Measurements from ENCODE around the gene CPED1.

Gene CPED1

GRCh38 chr7:121026159-121026558, 37.6 kb downstream of the CPED1 start:
- Histone ChIP-seq H3F3A (ENCODE audit: insufficient read depth, low read length) (no peaks in the 10 kb centered on the region), H4K20me1 (ENCODE audit: insufficient read depth, low read length) (no peaks in the 10 kb centered on the region), H3K4me1 (ENCODE audit: insufficient read depth, low read length, severe bottlenecking) (no peaks in the 10 kb centered on the region), H3K9me3 (ENCODE audit: low read length) (no peaks in the 10 kb centered on the region), H3K4me3 (ENCODE audit: low read depth, low read length, poor library complexity, severe bottlenecking) (no peak overlapping the region), H3K4me2 (ENCODE audit: low read length) (no peak overlapping the region), H3K79me2 (ENCODE audit: insufficient read depth, low read length) (no peaks in the 10 kb centered on the region), H3K27me3 (ENCODE audit: insufficient read depth, low read length) (no peaks in the 10 kb centered on the region), H2AFZ (ENCODE audit: low read length) (no peak overlapping the region), H3K9ac (ENCODE audit: low read length) (no peak overlapping the region), H3K9me2 (ENCODE audit: low read depth, low read length) (no peaks in the 10 kb centered on the region), H3K27ac (ENCODE audit: low read depth, low read length, poor library complexity, severe bottlenecking) (no peak overlapping the region), H3K36me3 (ENCODE audit: insufficient read depth, low read length) (no peaks in the 10 kb centered on the region)
- TF ChIP-seq, protein P1, sequence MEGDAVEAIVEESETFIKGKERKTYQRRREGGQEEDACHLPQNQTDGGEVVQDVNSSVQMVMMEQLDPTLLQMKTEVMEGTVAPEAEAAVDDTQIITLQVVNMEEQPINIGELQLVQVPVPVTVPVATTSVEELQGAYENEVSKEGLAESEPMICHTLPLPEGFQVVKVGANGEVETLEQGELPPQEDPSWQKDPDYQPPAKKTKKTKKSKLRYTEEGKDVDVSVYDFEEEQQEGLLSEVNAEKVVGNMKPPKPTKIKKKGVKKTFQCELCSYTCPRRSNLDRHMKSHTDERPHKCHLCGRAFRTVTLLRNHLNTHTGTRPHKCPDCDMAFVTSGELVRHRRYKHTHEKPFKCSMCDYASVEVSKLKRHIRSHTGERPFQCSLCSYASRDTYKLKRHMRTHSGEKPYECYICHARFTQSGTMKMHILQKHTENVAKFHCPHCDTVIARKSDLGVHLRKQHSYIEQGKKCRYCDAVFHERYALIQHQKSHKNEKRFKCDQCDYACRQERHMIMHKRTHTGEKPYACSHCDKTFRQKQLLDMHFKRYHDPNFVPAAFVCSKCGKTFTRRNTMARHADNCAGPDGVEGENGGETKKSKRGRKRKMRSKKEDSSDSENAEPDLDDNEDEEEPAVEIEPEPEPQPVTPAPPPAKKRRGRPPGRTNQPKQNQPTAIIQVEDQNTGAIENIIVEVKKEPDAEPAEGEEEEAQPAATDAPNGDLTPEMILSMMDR (IDR thresholded peaks at IDR 0.05; ENCODE audit: low read length): no peak
- TF ChIP-seq EZH2 (IDR thresholded peaks at IDR 0.05; ENCODE audit: borderline replicate concordance, low read length): no peak

- H3K4me2 ChIP-seq (ENCODE audit: low read length): no peak overlapping the region
- H4K20me1 ChIP-seq (ENCODE audit: insufficient read depth, low read length): no peaks in the 10 kb centered on the region
- H3K27ac ChIP-seq (ENCODE audit: low read depth, low read length, poor library complexity, severe bottlenecking): no peak overlapping the region
- no peaks in the 10 kb centered on the region for H3K27me3 ChIP-seq (ENCODE audit: insufficient read depth, low read length)
- H3K9me2 ChIP-seq (ENCODE audit: low read depth, low read length): no peaks in the 10 kb centered on the region
- no peaks in the 10 kb centered on the region for H3K36me3 ChIP-seq (ENCODE audit: insufficient read depth, low read length)
- no peak overlapping the region for H2AFZ ChIP-seq (ENCODE audit: low read length)
- no peaks in the 10 kb centered on the region for H3F3A ChIP-seq (ENCODE audit: insufficient read depth, low read length)
- H3K4me3 ChIP-seq (ENCODE audit: low read depth, low read length, poor library complexity, severe bottlenecking): no peak overlapping the region
- no peaks in the 10 kb centered on the region for H3K4me1 ChIP-seq (ENCODE audit: insufficient read depth, low read length, severe bottlenecking)
- no peaks in the 10 kb centered on the region for H3K9me3 ChIP-seq (ENCODE audit: low read length)
- no peaks in the 10 kb centered on the region for H3K79me2 ChIP-seq (ENCODE audit: insufficient read depth, low read length)
- H3K9ac ChIP-seq (ENCODE audit: low read length): no peak overlapping the region
- TF ChIP-seq, protein P1 (IDR thresholded peaks at IDR 0.05; ENCODE audit: low read length): no peak
- no peak for TF ChIP-seq EZH2 (IDR thresholded peaks at IDR 0.05; ENCODE audit: borderline replicate concordance, low read length)
Measured at GRCh38 chr7:121026577-121027111, 38.1 kb downstream of the CPED1 start.

GRCh38 chr7:121027761-121028669, 39.5 kb downstream of the CPED1 start:
- no peaks in the 10 kb centered on the region for H3K27me3 ChIP-seq (ENCODE audit: insufficient read depth, low read length)
- no peaks in the 10 kb centered on the region for H3K9me2 ChIP-seq (ENCODE audit: low read depth, low read length)
- H2AFZ ChIP-seq (ENCODE audit: low read length): no peak overlapping the region
- H3K4me3 ChIP-seq (ENCODE audit: low read depth, low read length, poor library complexity, severe bottlenecking): no peak overlapping the region
- H3K36me3 ChIP-seq (ENCODE audit: insufficient read depth, low read length): no peaks in the 10 kb centered on the region
- H3K27ac ChIP-seq (ENCODE audit: low read depth, low read length, poor library complexity, severe bottlenecking): no peak overlapping the region
- H4K20me1 ChIP-seq (ENCODE audit: insufficient read depth, low read length): no peaks in the 10 kb centered on the region
- no peak overlapping the region for H3K4me2 ChIP-seq (ENCODE audit: low read length)
- no peaks in the 10 kb centered on the region for H3F3A ChIP-seq (ENCODE audit: insufficient read depth, low read length)
- no peak for TF ChIP-seq EZH2 (IDR thresholded peaks at IDR 0.05; ENCODE audit: borderline replicate concordance, low read length)
- TF ChIP-seq, protein P1 (IDR thresholded peaks at IDR 0.05; ENCODE audit: low read length): no peak
- H3K9ac ChIP-seq (ENCODE audit: low read length): no peak overlapping the region
- H3K79me2 ChIP-seq (ENCODE audit: insufficient read depth, low read length): no peaks in the 10 kb centered on the region
- no peaks in the 10 kb centered on the region for H3K4me1 ChIP-seq (ENCODE audit: insufficient read depth, low read length, severe bottlenecking)
- no peaks in the 10 kb centered on the region for H3K9me3 ChIP-seq (ENCODE audit: low read length)

All from OCI-LY1 (cell line).